AG10803 (cell line): ENCODE measurements around the gene LGALS8.

Experiments
- DNase-seq: peaks from one replicate; pipeline ENCODE4 v3.0.0; 2010; ENCODE audit warnings: low read depth
- H3K4me3 ChIP-seq: 2 replicates; pipeline ENCODE4 v1.5.1; 2011; ENCODE audit warnings: mild to moderate bottlenecking, low read length, control low read depth
- TF ChIP-seq, protein P1 (sequence below): conservative IDR thresholded peaks from 2 replicates; pipeline ENCODE4 v1.5.1; 2011; ENCODE audit warnings: mild to moderate bottlenecking, low read length, control low read depth, inconsistent platforms

Gene LGALS8

DNA sequence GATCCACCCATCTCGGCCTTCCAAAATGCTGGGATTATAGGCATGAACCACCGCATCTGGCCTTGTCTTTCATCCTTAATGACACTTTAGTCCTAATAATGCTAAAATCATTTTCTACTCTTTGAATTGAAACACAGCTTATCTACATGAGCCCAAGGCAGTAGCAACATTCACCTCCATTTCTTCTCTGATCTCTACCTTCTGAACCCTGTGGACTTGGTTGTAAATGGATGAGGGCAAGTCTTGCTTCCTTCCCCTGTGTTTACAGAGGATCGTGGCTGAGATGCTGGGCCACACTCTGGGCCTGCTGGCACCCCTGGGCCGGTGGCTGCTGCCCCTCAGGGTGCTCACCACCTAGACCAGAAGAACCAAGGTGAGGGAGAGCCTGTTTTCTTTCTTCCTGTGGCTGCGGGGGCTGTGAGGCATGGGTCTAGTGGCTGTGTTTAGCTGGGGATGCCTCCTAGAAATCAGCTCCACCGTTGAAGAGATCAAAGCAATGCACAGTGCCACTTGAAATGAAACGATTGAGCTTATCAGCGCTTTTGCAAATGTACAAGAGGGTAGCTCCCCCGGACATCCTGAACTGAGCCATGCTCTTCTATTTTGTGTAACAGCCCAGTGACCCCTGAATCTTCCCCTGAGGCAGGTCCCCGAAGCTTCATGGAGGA lies 32.2 kb upstream of the LGALS8 start:
- H3K4me3 ChIP-seq = no peak overlapping the region
- DNase-seq = no peak
- TF ChIP-seq, protein P1, sequence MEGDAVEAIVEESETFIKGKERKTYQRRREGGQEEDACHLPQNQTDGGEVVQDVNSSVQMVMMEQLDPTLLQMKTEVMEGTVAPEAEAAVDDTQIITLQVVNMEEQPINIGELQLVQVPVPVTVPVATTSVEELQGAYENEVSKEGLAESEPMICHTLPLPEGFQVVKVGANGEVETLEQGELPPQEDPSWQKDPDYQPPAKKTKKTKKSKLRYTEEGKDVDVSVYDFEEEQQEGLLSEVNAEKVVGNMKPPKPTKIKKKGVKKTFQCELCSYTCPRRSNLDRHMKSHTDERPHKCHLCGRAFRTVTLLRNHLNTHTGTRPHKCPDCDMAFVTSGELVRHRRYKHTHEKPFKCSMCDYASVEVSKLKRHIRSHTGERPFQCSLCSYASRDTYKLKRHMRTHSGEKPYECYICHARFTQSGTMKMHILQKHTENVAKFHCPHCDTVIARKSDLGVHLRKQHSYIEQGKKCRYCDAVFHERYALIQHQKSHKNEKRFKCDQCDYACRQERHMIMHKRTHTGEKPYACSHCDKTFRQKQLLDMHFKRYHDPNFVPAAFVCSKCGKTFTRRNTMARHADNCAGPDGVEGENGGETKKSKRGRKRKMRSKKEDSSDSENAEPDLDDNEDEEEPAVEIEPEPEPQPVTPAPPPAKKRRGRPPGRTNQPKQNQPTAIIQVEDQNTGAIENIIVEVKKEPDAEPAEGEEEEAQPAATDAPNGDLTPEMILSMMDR = no peak

DNA sequence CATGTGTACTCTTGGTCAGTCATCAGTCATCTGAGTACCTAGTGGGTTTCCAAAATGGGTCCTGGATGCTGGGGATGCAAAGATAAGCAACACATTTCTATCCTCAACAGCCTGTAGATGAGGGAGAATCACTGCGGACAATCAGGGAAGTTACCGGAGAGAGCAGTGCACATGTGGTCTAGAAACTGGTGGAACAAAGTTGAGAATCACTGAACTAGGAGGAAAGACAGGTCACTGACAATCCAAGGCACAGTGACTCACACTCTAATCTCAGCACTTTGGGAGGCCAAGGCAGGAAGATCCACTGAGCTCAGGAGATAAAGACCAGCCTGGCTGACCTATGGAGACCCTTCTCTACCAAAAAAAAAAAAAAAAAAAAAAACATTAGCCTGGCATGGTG lies 31.4 kb upstream of the LGALS8 start:
- no peak overlapping the region for H3K4me3 ChIP-seq
- DNase-seq = no peak
- TF ChIP-seq, protein P1 = no peak

DNA sequence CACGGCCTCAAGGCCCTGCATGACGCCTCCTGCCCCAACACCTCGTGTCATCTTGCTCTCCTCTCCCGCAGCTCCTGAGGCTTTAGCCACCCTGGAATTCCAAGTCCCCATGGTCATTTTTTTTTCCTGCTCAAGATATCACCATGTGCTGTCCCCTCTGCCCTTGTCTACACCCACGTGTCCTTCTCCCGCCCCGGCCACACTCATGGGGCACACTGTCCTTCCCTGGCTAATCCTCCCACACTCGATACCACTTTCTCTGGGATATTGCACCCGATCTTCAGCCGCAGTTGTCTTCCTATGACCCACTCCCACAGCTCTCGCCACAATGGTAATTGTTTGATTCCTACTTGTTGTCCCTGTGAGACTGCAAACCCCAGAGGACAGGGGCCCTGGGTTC lies 29.7 kb upstream of the LGALS8 start:
- DNase-seq = no peak
- no peak overlapping the region for H3K4me3 ChIP-seq
- TF ChIP-seq, protein P1 = no peak

DNA sequence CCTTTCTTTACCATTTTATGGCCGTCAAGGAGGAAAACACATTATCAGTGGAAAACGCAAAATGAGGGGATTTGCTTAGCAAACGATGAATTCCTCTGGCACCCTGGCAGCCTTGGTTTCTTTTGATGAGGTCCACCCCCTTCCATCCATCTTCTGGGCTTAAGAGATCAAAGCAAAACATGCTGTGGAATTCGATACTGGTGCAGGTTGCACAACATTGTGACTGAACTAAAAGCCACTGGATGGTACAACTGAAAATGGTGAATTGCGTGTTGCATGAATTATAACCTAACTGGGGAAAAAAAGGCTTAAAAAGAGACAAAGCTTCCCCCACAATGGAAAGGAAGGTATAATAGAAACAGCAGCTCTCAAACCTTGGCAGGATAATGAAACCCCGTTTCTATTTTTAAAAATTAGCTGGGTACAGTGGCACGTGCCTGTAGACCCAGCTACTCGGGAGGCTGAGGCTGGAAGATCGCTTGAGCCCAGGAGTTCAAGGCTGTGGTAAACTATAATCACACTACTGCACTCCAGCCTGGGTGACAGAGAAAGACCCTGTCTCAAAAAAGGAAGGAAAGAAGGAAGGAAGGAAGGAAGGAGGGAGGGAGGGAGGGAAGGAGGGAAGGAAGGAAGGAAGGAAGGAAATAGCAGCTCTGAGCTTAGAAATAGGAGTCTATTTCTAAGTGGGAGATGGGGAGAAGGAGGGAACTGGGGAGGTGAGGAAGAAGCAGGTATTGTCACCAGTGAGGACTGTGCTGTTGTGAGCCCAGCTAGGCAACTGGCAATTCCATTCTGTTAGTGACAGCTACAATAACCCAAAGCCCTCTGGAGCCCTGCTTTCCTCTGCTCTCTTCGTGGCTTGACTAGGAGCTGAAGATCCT lies 29.0 kb upstream of the LGALS8 start:
- H3K4me3 ChIP-seq = no peak overlapping the region
- TF ChIP-seq, protein P1 = no peak
- DNase-seq = peak; percentile 29

DNA sequence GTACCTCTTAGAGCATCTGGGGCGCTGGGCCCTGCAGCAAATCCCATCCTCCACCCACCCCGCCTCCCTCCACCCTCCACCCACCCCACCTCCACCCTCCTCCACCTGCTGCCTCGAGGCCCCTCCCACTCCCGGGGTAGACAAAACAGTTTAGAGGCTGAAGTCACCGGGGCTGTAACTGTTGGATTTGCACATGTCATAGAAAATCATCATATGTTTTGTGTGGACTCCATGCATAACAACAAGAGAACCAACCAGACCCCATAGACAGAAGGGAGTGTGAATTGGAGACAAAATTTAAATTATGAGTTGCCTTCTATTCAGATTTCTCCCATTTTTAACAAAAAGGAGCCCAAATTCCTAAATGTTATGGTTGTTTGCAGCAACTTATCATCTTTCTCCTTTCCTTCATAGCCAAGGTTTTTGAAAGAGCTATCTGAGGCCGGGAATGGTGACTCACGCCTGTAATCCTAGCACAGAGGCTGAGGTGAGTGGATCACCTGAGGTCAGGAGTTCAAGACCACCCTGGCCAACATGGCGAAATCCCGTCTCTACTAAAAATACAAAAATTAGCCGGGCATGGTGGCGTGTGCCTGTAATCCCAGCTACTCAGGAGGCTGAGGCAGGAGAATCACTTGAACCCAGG lies 28.2 kb upstream of the LGALS8 start:
- no peak for DNase-seq

DNA sequence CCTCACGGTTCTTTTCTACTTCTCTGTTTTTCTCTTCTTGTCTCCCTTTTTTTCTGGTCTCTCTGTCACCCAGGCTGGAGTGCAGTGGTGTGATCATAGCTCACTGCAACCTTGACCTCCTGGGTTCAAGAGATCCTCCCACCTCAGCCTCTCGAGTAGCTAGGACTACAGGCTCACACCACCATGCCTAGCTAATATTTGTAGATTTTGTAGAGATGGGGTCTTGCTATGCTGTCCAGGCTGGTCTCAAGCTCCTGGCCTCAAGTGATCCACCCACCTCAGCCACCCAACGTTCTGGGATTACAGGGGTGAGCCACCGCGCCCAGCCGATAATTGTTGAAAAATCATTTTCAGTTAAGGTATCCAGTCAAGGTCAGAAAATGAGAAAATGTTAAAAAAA lies 25.9 kb upstream of the LGALS8 start:
- no peak for DNase-seq
- TF ChIP-seq, protein P1 = no peak
- no peak overlapping the region for H3K4me3 ChIP-seq

More for the DNA sequence above, 28.2 kb upstream of the LGALS8 start:
- TF ChIP-seq, protein P1 = no peak
- H3K4me3 ChIP-seq = no peak overlapping the region
